Stimulated activated CD8-positive, alpha-beta memory T cell treated with anti-CD3 and anti-CD28 coated beads, Interleukin-15, amount 100 ng/mL, for 1 hour (primary cell): ENCODE measurements around the gene CHPT1.

Experiments used
- DNase-seq: peaks from one replicate; pipeline ENCODE4 v3.0.0-alpha.2; 2020; ENCODE audit warnings: low read depth

The CHPT1 gene

GRCh38 chr12:101764051-101764792, 66.8 kb downstream of the CHPT1 start:
- no peak for DNase-seq

GRCh38 chr12:101767537-101767936, 70.1 kb downstream of the CHPT1 start:
- DNase-seq = no peak

GRCh38 chr12:101768781-101769180, 71.3 kb downstream of the CHPT1 start:
- no peak for DNase-seq

GRCh38 chr12:101769865-101770264, 72.4 kb downstream of the CHPT1 start:
- DNase-seq = no peak

- DNase-seq = no peak
These were observed 74.8 kb downstream of the CHPT1 start for GRCh38 chr12:101772012-101772775.

GRCh38 chr12:101773650-101774162, 76.3 kb downstream of the CHPT1 start:
- DNase-seq = peak; percentile 41

- no peak for DNase-seq
These were observed 78.4 kb downstream of the CHPT1 start for GRCh38 chr12:101775816-101776215.

GRCh38 chr12:101777485-101777884, 80.0 kb downstream of the CHPT1 start:
- DNase-seq = no peak

GRCh38 chr12:101777978-101778377, 80.5 kb downstream of the CHPT1 start:
- DNase-seq = no peak
